Measurements from ENCODE around the gene THADA. TPM values are rescaled to one million over a fixed set of nuclear protein-coding genes. Genes with fewer than 3 reads are reported as not detected.

The THADA gene
- total RNA-seq, 1 donor from 2014 or later, result 29.3 TPM

- Mint-ChIP-seq H3K9me3 (no peaks in the 10 kb centered on the region), H3K36me3 (peaks cover 5% of the 10 kb centered on the region), H3K4me3 (no peak overlapping the region), H3K4me1 (peaks cover 7% of the 10 kb centered on the region), H3K27ac (no peak overlapping the region), H3K27me3 (ENCODE audit: insufficient read depth, low read depth) (peaks cover 3% of the 10 kb centered on the region)
- DNase-seq (ENCODE audit: low spot score), result no peak
- no peaks in the 10 kb centered on the region for H3K79me2 ChIP-seq (ENCODE audit: low read depth)
- no peaks in the 10 kb centered on the region for H3K36me3 ChIP-seq
- H3K4me1 ChIP-seq, result peaks cover 5% of the 10 kb centered on the region
- no peak overlapping the region for H3K4me3 ChIP-seq
- no peak overlapping the region for H2AFZ ChIP-seq (replicated peaks)
- H4K20me1 ChIP-seq (ENCODE audit: low read depth), result no peaks in the 10 kb centered on the region
- no peak overlapping the region for H3K9ac ChIP-seq
- H3K4me2 ChIP-seq, result no peak overlapping the region
- no peak overlapping the region for H3K27ac ChIP-seq
- no peaks in the 10 kb centered on the region for H3K9me3 ChIP-seq (ENCODE audit: low read depth)
- TF ChIP-seq EZH2 (IDR thresholded peaks at IDR 0.05) (no peak), EZH2phosphoT487 (IDR thresholded peaks at IDR 0.05) (no peak), CTCF (IDR thresholded peaks at IDR 0.05) (no peak)
- H3F3A ChIP-seq (ENCODE audit: low read depth), result no peaks in the 10 kb centered on the region
- no peaks in the 10 kb centered on the region for H3K27me3 ChIP-seq
Observed at GRCh38 chr2:43258547-43259156, 337.2 kb downstream of the THADA start.

GRCh38 chr2:43255296-43255910, 340.4 kb downstream of the THADA start:
- Histone ChIP-seq H2AFZ (replicated peaks) (no peak overlapping the region), H3K4me3 (no peak overlapping the region), H3K9me3 (ENCODE audit: low read depth) (no peaks in the 10 kb centered on the region), H3F3A (ENCODE audit: low read depth) (peaks cover 9% of the 10 kb centered on the region), H3K4me1 (peaks cover 16% of the 10 kb centered on the region), H3K9ac (no peak overlapping the region), H4K20me1 (ENCODE audit: low read depth) (no peaks in the 10 kb centered on the region), H3K27ac (no peak overlapping the region), H3K27me3 (no peaks in the 10 kb centered on the region), H3K36me3 (no peaks in the 10 kb centered on the region), H3K79me2 (ENCODE audit: low read depth) (no peaks in the 10 kb centered on the region), H3K4me2 (no peak overlapping the region)
- no peak for DNase-seq (ENCODE audit: low spot score)
- peaks cover 13% of the 10 kb centered on the region for H3K4me1 Mint-ChIP-seq
- no peaks in the 10 kb centered on the region for H3K9me3 Mint-ChIP-seq
- no peaks in the 10 kb centered on the region for H3K36me3 Mint-ChIP-seq
- no peak overlapping the region for H3K4me3 Mint-ChIP-seq
- H3K27ac Mint-ChIP-seq, result no peak overlapping the region
- TF ChIP-seq EZH2 (IDR thresholded peaks at IDR 0.05), result no peak
- no peak for TF ChIP-seq EZH2phosphoT487 (IDR thresholded peaks at IDR 0.05)
- no peak for TF ChIP-seq CTCF (IDR thresholded peaks at IDR 0.05)
- no peaks in the 10 kb centered on the region for H3K27me3 Mint-ChIP-seq (ENCODE audit: insufficient read depth, low read depth)

GRCh38 chr2:43254331-43254730, 341.5 kb downstream of the THADA start:
- Histone ChIP-seq H3K4me3 (no peak overlapping the region), H3K9me3 (ENCODE audit: low read depth) (no peaks in the 10 kb centered on the region), H3K4me1 (peaks cover 16% of the 10 kb centered on the region), H3K79me2 (ENCODE audit: low read depth) (no peaks in the 10 kb centered on the region), H3K27ac (no peak overlapping the region), H4K20me1 (ENCODE audit: low read depth) (no peaks in the 10 kb centered on the region), H3K9ac (no peak overlapping the region), H3K36me3 (no peaks in the 10 kb centered on the region), H3K4me2 (no peak overlapping the region), H2AFZ (replicated peaks) (no peak overlapping the region), H3F3A (ENCODE audit: low read depth) (peaks cover 9% of the 10 kb centered on the region), H3K27me3 (no peaks in the 10 kb centered on the region)
- H3K27me3 Mint-ChIP-seq (ENCODE audit: insufficient read depth, low read depth), result no peaks in the 10 kb centered on the region
- no peaks in the 10 kb centered on the region for H3K36me3 Mint-ChIP-seq
- H3K4me3 Mint-ChIP-seq, result no peak overlapping the region
- no peaks in the 10 kb centered on the region for H3K9me3 Mint-ChIP-seq
- no peak overlapping the region for H3K27ac Mint-ChIP-seq
- TF ChIP-seq CTCF (IDR thresholded peaks at IDR 0.05) (no peak), EZH2phosphoT487 (IDR thresholded peaks at IDR 0.05) (no peak)
- DNase-seq (ENCODE audit: low spot score), result no peak
- peaks cover 13% of the 10 kb centered on the region for H3K4me1 Mint-ChIP-seq

Data from neural progenitor cell (in vitro differentiated cells).